ENCODE measurements around the gene UBA3.

Gene UBA3

GRCh38 chr3:69092030-69092516, 11.9 kb upstream of the UBA3 start:
- Histone ChIP-seq H3K79me1 (replicated peaks; ENCODE audit: low read length, poor library complexity, severe bottlenecking) (no peaks in the 10 kb centered on the region), H3K4me1 (ENCODE audit: control insufficient read depth, insufficient read depth, low read depth, low read length) (peaks cover 23% of the 10 kb centered on the region), H3K36me3 (ENCODE audit: control insufficient read depth in 1 of 2, insufficient read depth in 2 of 2, low read depth in 1 of 2, low read length in 2 of 2) (peaks cover 4 to 49% of the 10 kb centered on the region in 2 experiments), H2AK5ac (ENCODE audit: low read length, severe bottlenecking) (no peak overlapping the region), H3K4me3 (ENCODE audit: insufficient read depth in 1 of 2, low read depth in 1 of 2, low read length in 2 of 2) (no peak overlapping the region), H3K23ac (ENCODE audit: low read length in 2 of 2) (no peak overlapping the region), H4K91ac (ENCODE audit: low read length) (no peak overlapping the region), H4K8ac (ENCODE audit: low read length) (no peak overlapping the region), H2BK5ac (ENCODE audit: low read depth, low read length, poor library complexity, severe bottlenecking) (no peak overlapping the region), H3K4me2 (ENCODE audit: low read length, poor library complexity, severe bottlenecking) (no peak overlapping the region), H3K9ac (ENCODE audit: low read length) (no peak overlapping the region), H2BK120ac (ENCODE audit: low read depth, low read length) (peak overlapping the region; percentile 88), H3K27ac (ENCODE audit: low read length, poor library complexity, severe bottlenecking) (peak overlapping the region; percentile 48), H3K9me3 (ENCODE audit: control insufficient read depth, low read length) (no peaks in the 10 kb centered on the region), H3K14ac (ENCODE audit: low read length in 2 of 2) (no peak overlapping the region), H3K27me3 (ENCODE audit: control insufficient read depth in 1 of 2, insufficient read depth in 1 of 2, low read length in 2 of 2) (no peaks in the 10 kb centered on the region), H2BK12ac (ENCODE audit: low read length in 2 of 2) (no peak overlapping the region), H2AFZ (ENCODE audit: low read depth, low read length) (no peak overlapping the region), H3K4ac (ENCODE audit: low read depth in 1 of 2, low read length in 2 of 2) (peak overlapping the region in 1 of 2 experiments; percentile 56), H3K18ac (ENCODE audit: low read depth in 1 of 2, low read length in 2 of 2) (peak overlapping the region in 1 of 2 experiments; percentile 9), H2BK15ac (ENCODE audit: low read depth, poor library complexity, severe bottlenecking) (no peak overlapping the region)
- 19% methylated on average over 3 of the region's 4 CpGs for WGBS
- DNase-seq: peak; percentile 37

- no peak overlapping the region for H3K4me3 ChIP-seq (ENCODE audit: insufficient read depth in 1 of 2, low read depth in 1 of 2, low read length in 2 of 2)
- no peak overlapping the region for H3K9ac ChIP-seq (ENCODE audit: low read length)
- peak overlapping the region in 1 of 2 experiments; percentile 50 for H3K14ac ChIP-seq (ENCODE audit: low read length in 2 of 2)
- no peak overlapping the region for H2AFZ ChIP-seq (ENCODE audit: low read depth, low read length)
- H3K4me2 ChIP-seq (ENCODE audit: low read length, poor library complexity, severe bottlenecking): no peak overlapping the region
- H3K23ac ChIP-seq (ENCODE audit: low read length in 2 of 2): no peak overlapping the region
- no peak overlapping the region for H2BK5ac ChIP-seq (ENCODE audit: low read depth, low read length, poor library complexity, severe bottlenecking)
- H4K91ac ChIP-seq (ENCODE audit: low read length): no peak overlapping the region
- no peak overlapping the region for H2BK120ac ChIP-seq (ENCODE audit: low read depth, low read length)
- no peak overlapping the region for H2BK15ac ChIP-seq (ENCODE audit: low read depth, poor library complexity, severe bottlenecking)
- DNase-seq: no peak
- H3K4me1 ChIP-seq (ENCODE audit: control insufficient read depth, insufficient read depth, low read depth, low read length): peaks cover 26% of the 10 kb centered on the region
- H3K4ac ChIP-seq (ENCODE audit: low read depth in 1 of 2, low read length in 2 of 2): no peak overlapping the region
- no peaks in the 10 kb centered on the region for H3K9me3 ChIP-seq (ENCODE audit: control insufficient read depth, low read length)
- H3K36me3 ChIP-seq (ENCODE audit: control insufficient read depth in 1 of 2, insufficient read depth in 2 of 2, low read depth in 1 of 2, low read length in 2 of 2): peaks cover 4 to 49% of the 10 kb centered on the region in 2 experiments
- H3K27me3 ChIP-seq (ENCODE audit: control insufficient read depth in 1 of 2, insufficient read depth in 1 of 2, low read length in 2 of 2): no peaks in the 10 kb centered on the region
- peak overlapping the region in 1 of 2 experiments; percentile 19 for H3K18ac ChIP-seq (ENCODE audit: low read depth in 1 of 2, low read length in 2 of 2)
- no peaks in the 10 kb centered on the region for H3K79me1 ChIP-seq (replicated peaks; ENCODE audit: low read length, poor library complexity, severe bottlenecking)
- H4K8ac ChIP-seq (ENCODE audit: low read length): peak overlapping the region; percentile 76
- WGBS: 71% methylated on average over 3 of the region's 5 CpGs
- H2BK12ac ChIP-seq (ENCODE audit: low read length in 2 of 2): peak overlapping the region in 1 of 2 experiments; percentile 92
- H2AK5ac ChIP-seq (ENCODE audit: low read length, severe bottlenecking): no peak overlapping the region
- H3K27ac ChIP-seq (ENCODE audit: low read length, poor library complexity, severe bottlenecking): no peak overlapping the region
Measured at GRCh38 chr3:69091389-69092029, 11.3 kb upstream of the UBA3 start.

GRCh38 chr3:69090021-69090420, 9.9 kb upstream of the UBA3 start:
- no peak overlapping the region for H3K14ac ChIP-seq (ENCODE audit: low read length in 2 of 2)
- no peaks in the 10 kb centered on the region for H3K79me1 ChIP-seq (replicated peaks; ENCODE audit: low read length, poor library complexity, severe bottlenecking)
- H3K4ac ChIP-seq (ENCODE audit: low read depth in 1 of 2, low read length in 2 of 2): no peak overlapping the region
- peak overlapping the region in 1 of 2 experiments; percentile 34 for H3K4me3 ChIP-seq (ENCODE audit: insufficient read depth in 1 of 2, low read depth in 1 of 2, low read length in 2 of 2)
- no peak overlapping the region for H4K91ac ChIP-seq (ENCODE audit: low read length)
- no peak overlapping the region for H2BK5ac ChIP-seq (ENCODE audit: low read depth, low read length, poor library complexity, severe bottlenecking)
- H3K18ac ChIP-seq (ENCODE audit: low read depth in 1 of 2, low read length in 2 of 2): no peak overlapping the region
- no peaks in the 10 kb centered on the region for H3K9me3 ChIP-seq (ENCODE audit: control insufficient read depth, low read length)
- peaks cover 4 to 40% of the 10 kb centered on the region in 2 experiments for H3K36me3 ChIP-seq (ENCODE audit: control insufficient read depth in 1 of 2, insufficient read depth in 2 of 2, low read depth in 1 of 2, low read length in 2 of 2)
- no peak overlapping the region for H2BK15ac ChIP-seq (ENCODE audit: low read depth, poor library complexity, severe bottlenecking)
- peaks cover 29% of the 10 kb centered on the region for H3K4me1 ChIP-seq (ENCODE audit: control insufficient read depth, insufficient read depth, low read depth, low read length)
- no peak overlapping the region for H2BK120ac ChIP-seq (ENCODE audit: low read depth, low read length)
- DNase-seq: peak; percentile 91
- no peak overlapping the region for H3K23ac ChIP-seq (ENCODE audit: low read length in 2 of 2)
- H3K4me2 ChIP-seq (ENCODE audit: low read length, poor library complexity, severe bottlenecking): peak overlapping the region; percentile 26
- WGBS: 3% methylated on average over 3 of the region's 3 CpGs
- no peak overlapping the region for H2AFZ ChIP-seq (ENCODE audit: low read depth, low read length)
- H3K9ac ChIP-seq (ENCODE audit: low read length): peak overlapping the region; percentile 34
- H3K27me3 ChIP-seq (ENCODE audit: control insufficient read depth in 1 of 2, insufficient read depth in 1 of 2, low read length in 2 of 2): no peaks in the 10 kb centered on the region
- no peak overlapping the region for H2BK12ac ChIP-seq (ENCODE audit: low read length in 2 of 2)
- peak overlapping the region; percentile 32 for H3K27ac ChIP-seq (ENCODE audit: low read length, poor library complexity, severe bottlenecking)
- no peak overlapping the region for H2AK5ac ChIP-seq (ENCODE audit: low read length, severe bottlenecking)
- H4K8ac ChIP-seq (ENCODE audit: low read length): no peak overlapping the region

- H3K27ac ChIP-seq (ENCODE audit: low read length, poor library complexity, severe bottlenecking): peak overlapping the region; percentile 53
- H2BK5ac ChIP-seq (ENCODE audit: low read depth, low read length, poor library complexity, severe bottlenecking): no peak overlapping the region
- peak overlapping the region; percentile 1 for H3K4me2 ChIP-seq (ENCODE audit: low read length, poor library complexity, severe bottlenecking)
- H4K91ac ChIP-seq (ENCODE audit: low read length): no peak overlapping the region
- H3K18ac ChIP-seq (ENCODE audit: low read depth in 1 of 2, low read length in 2 of 2): peak overlapping the region in 1 of 2 experiments; percentile 23
- no peaks in the 10 kb centered on the region for H3K27me3 ChIP-seq (ENCODE audit: control insufficient read depth in 1 of 2, insufficient read depth in 1 of 2, low read length in 2 of 2)
- peak overlapping the region in 1 of 2 experiments; percentile 94 for H3K4me3 ChIP-seq (ENCODE audit: insufficient read depth in 1 of 2, low read depth in 1 of 2, low read length in 2 of 2)
- WGBS: 43% methylated on average over 1 of the region's 2 CpGs
- H2BK120ac ChIP-seq (ENCODE audit: low read depth, low read length): no peak overlapping the region
- peak overlapping the region in 1 of 2 experiments; percentile 78 for H2BK12ac ChIP-seq (ENCODE audit: low read length in 2 of 2)
- peaks cover 23% of the 10 kb centered on the region for H3K4me1 ChIP-seq (ENCODE audit: control insufficient read depth, insufficient read depth, low read depth, low read length)
- H2AFZ ChIP-seq (ENCODE audit: low read depth, low read length): no peak overlapping the region
- H3K36me3 ChIP-seq (ENCODE audit: control insufficient read depth in 1 of 2, insufficient read depth in 2 of 2, low read depth in 1 of 2, low read length in 2 of 2): peaks cover 0 to 36% of the 10 kb centered on the region in 2 experiments
- H3K79me1 ChIP-seq (replicated peaks; ENCODE audit: low read length, poor library complexity, severe bottlenecking): no peaks in the 10 kb centered on the region
- H3K4ac ChIP-seq (ENCODE audit: low read depth in 1 of 2, low read length in 2 of 2): peak overlapping the region in 1 of 2 experiments; percentile 67
- H2BK15ac ChIP-seq (ENCODE audit: low read depth, poor library complexity, severe bottlenecking): no peak overlapping the region
- no peak overlapping the region for H3K14ac ChIP-seq (ENCODE audit: low read length in 2 of 2)
- H2AK5ac ChIP-seq (ENCODE audit: low read length, severe bottlenecking): no peak overlapping the region
- peak overlapping the region; percentile 96 for H3K9ac ChIP-seq (ENCODE audit: low read length)
- no peak overlapping the region for H3K23ac ChIP-seq (ENCODE audit: low read length in 2 of 2)
- no peak overlapping the region for H4K8ac ChIP-seq (ENCODE audit: low read length)
- DNase-seq: peak; percentile 73
- H3K9me3 ChIP-seq (ENCODE audit: control insufficient read depth, low read length): no peaks in the 10 kb centered on the region
Measured at GRCh38 chr3:69088063-69088462, 7.9 kb upstream of the UBA3 start.
